MM.1S (cell line): ENCODE data around the gene CLASP1.

Experiments
- DNase-seq: peaks from one replicate; pipeline ENCODE4 v3.0.0-alpha.2; 2015
- H2AFZ ChIP-seq: fragments of 300-600 bp; sonication (generic); 2 replicates; pipeline ENCODE4 v1.6.0; 2016; ENCODE audit warnings: antibody characterized with exemption, low read length
- H3F3A ChIP-seq: fragments of 300-600 bp; sonication (generic); 2 replicates; pipeline ENCODE4 v1.6.1; 2016; ENCODE audit warnings: mild to moderate bottlenecking, antibody characterized with exemption, low read length, moderate library complexity, mixed read lengths; ENCODE audit not compliant: insufficient read depth
- H3K27ac ChIP-seq: fragments of 300-600 bp; sonication (generic); 2 replicates; pipeline ENCODE4 v1.5.1; 2016; ENCODE audit warnings: mild to moderate bottlenecking, low read length
- H3K27me3 ChIP-seq: fragments of 300-600 bp; sonication (generic); replicated peaks from 2 replicates; pipeline ENCODE4 v1.6.0; 2016; ENCODE audit warnings: low read length; ENCODE audit not compliant: insufficient read depth
- H3K36me3 ChIP-seq: fragments of 300-600 bp; sonication (generic); replicated peaks from 2 replicates; pipeline ENCODE4 v1.6.1; 2016; ENCODE audit warnings: mild to moderate bottlenecking, low read length, mixed read lengths; ENCODE audit not compliant: insufficient read depth
- H3K4me1 ChIP-seq: fragments of 300-600 bp; sonication (generic); 2 replicates; pipeline ENCODE4 v1.6.1; 2016; ENCODE audit warnings: low read length, mixed read lengths
- H3K4me2 ChIP-seq: fragments of 300-600 bp; sonication (generic); 2 replicates; pipeline ENCODE4 v1.6.0; 2016; ENCODE audit warnings: low read depth, low read length
- H3K4me3 ChIP-seq: fragments of 300-600 bp; sonication (generic); 2 replicates; pipeline ENCODE4 v1.5.1; 2016; ENCODE audit warnings: low read length, mixed read lengths
- H3K79me2 ChIP-seq: fragments of 300-600 bp; sonication (generic); 2 replicates; pipeline ENCODE4 v1.6.1; 2016; ENCODE audit warnings: mixed run types, low read length, mixed read lengths
- H3K9ac ChIP-seq: fragments of 300-600 bp; sonication (generic); 2 replicates; pipeline ENCODE4 v1.6.1; 2016; ENCODE audit warnings: low read length, mixed read lengths
- H3K9me2 ChIP-seq: fragments of 300-600 bp; sonication (generic); replicated peaks from 2 replicates; pipeline ENCODE4 v1.6.1; 2016; ENCODE audit warnings: mild to moderate bottlenecking, low read length, mixed read lengths; ENCODE audit not compliant: insufficient read depth
- H3K9me3 ChIP-seq: fragments of 300-600 bp; sonication (generic); replicated peaks from 2 replicates; pipeline ENCODE4 v1.6.1; 2016; ENCODE audit warnings: mild to moderate bottlenecking, low read length, mixed read lengths; ENCODE audit not compliant: insufficient read depth
- H4K20me1 ChIP-seq: fragments of 300-600 bp; sonication (generic); 2 replicates; pipeline ENCODE4 v1.6.1; 2016; ENCODE audit warnings: mild to moderate bottlenecking, low read length, moderate library complexity, mixed read lengths; ENCODE audit not compliant: insufficient read depth
- CTCF ChIP-seq: fragments of 300-600 bp; sonication (generic); IDR thresholded peaks from 2 replicates; pipeline ENCODE4 v1.5.1; 2016; ENCODE audit warnings: antibody characterized with exemption, low read length, mixed read lengths
- EZH2 ChIP-seq: fragments of 300-600 bp; sonication (generic); optimal IDR thresholded peaks from 2 replicates; pipeline ENCODE3; 2017; ENCODE audit warnings: low read depth, mild to moderate bottlenecking, antibody characterized with exemption, low read length, mixed read lengths
- EZH2phosphoT487 ChIP-seq: fragments of 300-600 bp; sonication (generic); IDR thresholded peaks from 2 replicates; pipeline ENCODE4 v1.6.1; 2018; ENCODE audit warnings: antibody characterized with exemption, low read length

Gene CLASP1

GRCh38 chr2:121475811-121476571, 173.3 kb downstream of the CLASP1 start:
- Histone ChIP-seq H3K4me1 (no peaks in the 10 kb centered on the region), H3K27ac (no peak overlapping the region), H2AFZ (no peak overlapping the region), H3K27me3 (no peaks in the 10 kb centered on the region), H3K9me2 (no peaks in the 10 kb centered on the region), H3K4me2 (no peak overlapping the region), H3K9ac (no peak overlapping the region), H3K9me3 (no peaks in the 10 kb centered on the region), H3K4me3 (no peak overlapping the region), H3K79me2 (peaks cover 51% of the 10 kb centered on the region), H4K20me1 (no peaks in the 10 kb centered on the region; the same call in 1 of the 2 replicates), H3F3A (no peaks in the 10 kb centered on the region), H3K36me3 (no peaks in the 10 kb centered on the region)
- no peak for TF ChIP-seq EZH2phosphoT487
- TF ChIP-seq CTCF = no peak
- TF ChIP-seq EZH2 = no peak
- no peak for DNase-seq

GRCh38 chr2:121473512-121473911, 175.8 kb downstream of the CLASP1 start:
- H3F3A ChIP-seq = no peaks in the 10 kb centered on the region
- DNase-seq = no peak
- H3K27me3 ChIP-seq = no peaks in the 10 kb centered on the region
- H3K4me3 ChIP-seq = no peak overlapping the region
- no peaks in the 10 kb centered on the region for H3K36me3 ChIP-seq
- H3K9ac ChIP-seq = no peak overlapping the region
- H3K4me1 ChIP-seq = no peaks in the 10 kb centered on the region
- no peaks in the 10 kb centered on the region; the same call in 1 of the 2 replicates for H4K20me1 ChIP-seq
- H3K9me3 ChIP-seq = no peaks in the 10 kb centered on the region
- H3K4me2 ChIP-seq = no peak overlapping the region
- no peak overlapping the region for H2AFZ ChIP-seq
- H3K9me2 ChIP-seq = no peaks in the 10 kb centered on the region
- no peak for TF ChIP-seq CTCF
- TF ChIP-seq EZH2 = no peak
- TF ChIP-seq EZH2phosphoT487 = no peak
- H3K79me2 ChIP-seq = peaks cover 32% of the 10 kb centered on the region
- H3K27ac ChIP-seq = no peak overlapping the region

GRCh38 chr2:121472470-121472993, 176.7 kb downstream of the CLASP1 start:
- Histone ChIP-seq H3K36me3 (no peaks in the 10 kb centered on the region), H3K27me3 (no peaks in the 10 kb centered on the region), H3K4me3 (no peak overlapping the region), H3K27ac (no peak overlapping the region), H3K4me1 (no peaks in the 10 kb centered on the region), H3K9ac (no peak overlapping the region), H3K9me2 (no peaks in the 10 kb centered on the region), H3F3A (no peaks in the 10 kb centered on the region), H3K79me2 (peaks cover 29% of the 10 kb centered on the region), H3K4me2 (no peak overlapping the region), H3K9me3 (no peaks in the 10 kb centered on the region), H2AFZ (no peak overlapping the region), H4K20me1 (no peaks in the 10 kb centered on the region)
- DNase-seq = no peak
- TF ChIP-seq CTCF (no peak), EZH2phosphoT487 (no peak), EZH2 (no peak)
